Activated naive CD4-positive, alpha-beta T cell treated with anti-CD3 and anti-CD28 coated beads, Interleukin-2, amount 10 ng/mL, durations not matched to agents 7 days and 5 days (primary cell): ENCODE results near the gene NAV2.

Experiments used
- CTCF ChIA-PET: fragments of 350-600 bp; sonication (Branson Sonifier 250); formaldehyde crosslinking; loops from one replicate; lab custom pipeline; 2021; ENCODE audit warnings: antibody characterized with exemption; lab: Charles Lee
- DNase-seq: peaks from one replicate; pipeline ENCODE4 v3.0.0-alpha.2; 2020
- H3K27ac Mint-ChIP-seq: one replicate; pipeline ENCODE4 v1.8.0; 2021; ENCODE audit warnings: mild to moderate bottlenecking, moderate library complexity, mixed read lengths
- H3K27me3 Mint-ChIP-seq: one replicate; pipeline ENCODE4 v1.8.0; 2021; ENCODE audit warnings: mild to moderate bottlenecking, mixed read lengths
- H3K36me3 Mint-ChIP-seq: one replicate; pipeline ENCODE4 v1.8.0; 2021; ENCODE audit warnings: mixed read lengths
- H3K4me1 Mint-ChIP-seq: one replicate; pipeline ENCODE4 v1.8.0; 2021; ENCODE audit warnings: mixed read lengths
- H3K4me3 Mint-ChIP-seq: one replicate; pipeline ENCODE4 v1.8.0; 2021; ENCODE audit warnings: mild to moderate bottlenecking, moderate library complexity, mixed read lengths
- H3K9me3 Mint-ChIP-seq: one replicate; pipeline ENCODE4 v1.8.0; 2021; ENCODE audit warnings: mixed read lengths

Gene NAV2

DNA sequence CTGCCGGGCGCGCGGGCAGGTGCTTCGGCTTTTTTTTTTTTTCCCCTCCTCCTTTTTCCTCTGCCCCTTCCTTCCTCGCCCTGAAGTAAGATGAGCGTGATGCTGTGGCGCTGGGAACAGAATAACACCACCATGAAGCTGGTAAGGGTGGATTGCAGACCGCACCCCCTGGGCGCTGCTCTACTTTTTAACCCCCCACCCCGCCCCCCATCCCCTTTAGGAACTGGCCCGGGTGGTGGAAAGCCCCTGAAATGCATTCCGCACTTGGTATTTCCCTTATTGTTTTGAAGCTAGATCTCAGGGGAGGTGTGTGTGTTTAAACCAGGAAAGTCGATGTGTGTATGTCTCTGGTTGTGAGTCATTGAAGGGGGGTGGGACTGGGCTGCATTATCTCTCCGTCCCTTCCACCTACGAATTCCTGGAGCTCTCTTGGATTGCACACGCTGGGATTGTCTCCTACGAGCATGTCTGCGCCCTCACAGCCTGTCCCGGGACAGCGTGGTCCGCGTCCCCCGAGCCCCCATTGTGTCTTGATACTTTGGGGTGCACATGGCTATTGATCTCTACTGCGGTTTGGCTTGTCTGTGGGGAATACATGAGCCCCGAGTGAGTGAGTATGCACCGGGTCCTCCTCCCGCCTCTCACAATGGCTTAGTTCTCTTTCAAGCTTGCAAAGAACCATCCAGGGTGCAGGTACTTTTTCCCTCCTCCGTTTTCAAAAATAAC, 64.9 kb downstream of the NAV2 start:
- H3K4me3 Mint-ChIP-seq, result no peak overlapping the region
- H3K4me1 Mint-ChIP-seq, result peaks cover 4% of the 10 kb centered on the region
- no peak for DNase-seq
- H3K27ac Mint-ChIP-seq, result no peak overlapping the region
- CTCF ChIA-PET, result interaction anchor here (0.6 kb wide), 1 partner anchor 517 kb away, joined by 3 read pairs; no protein-coding TSS in a partner anchor
- H3K9me3 Mint-ChIP-seq, result no peaks in the 10 kb centered on the region
- H3K36me3 Mint-ChIP-seq, result peaks cover 3% of the 10 kb centered on the region
- H3K27me3 Mint-ChIP-seq, result peaks cover 65% of the 10 kb centered on the region

DNA sequence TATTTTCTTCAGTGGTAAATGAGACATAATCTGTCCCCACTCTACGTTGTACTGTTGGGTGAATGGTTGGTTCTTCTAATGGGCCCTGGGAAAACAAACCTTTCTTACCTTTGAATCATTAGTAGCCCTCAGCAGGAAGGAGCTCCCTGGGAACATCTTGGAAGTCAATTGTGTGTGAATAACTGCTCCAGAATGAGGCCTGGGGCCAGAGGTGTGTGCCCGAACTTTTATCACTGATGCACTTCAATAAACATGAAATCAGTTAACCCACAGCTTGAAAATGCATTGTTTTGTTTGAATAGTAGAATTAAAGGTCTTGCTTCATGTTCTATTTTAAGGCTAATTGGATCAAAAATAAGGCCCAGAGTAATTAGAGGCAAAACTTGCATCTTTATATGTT, 67.1 kb downstream of the NAV2 start:
- H3K27me3 Mint-ChIP-seq, result peaks cover 49% of the 10 kb centered on the region
- no peaks in the 10 kb centered on the region for H3K9me3 Mint-ChIP-seq
- H3K4me3 Mint-ChIP-seq, result no peak overlapping the region
- no peak overlapping the region for H3K27ac Mint-ChIP-seq
- CTCF ChIA-PET, result interaction anchor here (1.2 kb wide), 1 partner anchor 9 kb away, joined by 4 read pairs; no protein-coding TSS in a partner anchor
- DNase-seq, result no peak
- peaks cover 3% of the 10 kb centered on the region for H3K36me3 Mint-ChIP-seq
- H3K4me1 Mint-ChIP-seq, result peaks cover 4% of the 10 kb centered on the region

DNA sequence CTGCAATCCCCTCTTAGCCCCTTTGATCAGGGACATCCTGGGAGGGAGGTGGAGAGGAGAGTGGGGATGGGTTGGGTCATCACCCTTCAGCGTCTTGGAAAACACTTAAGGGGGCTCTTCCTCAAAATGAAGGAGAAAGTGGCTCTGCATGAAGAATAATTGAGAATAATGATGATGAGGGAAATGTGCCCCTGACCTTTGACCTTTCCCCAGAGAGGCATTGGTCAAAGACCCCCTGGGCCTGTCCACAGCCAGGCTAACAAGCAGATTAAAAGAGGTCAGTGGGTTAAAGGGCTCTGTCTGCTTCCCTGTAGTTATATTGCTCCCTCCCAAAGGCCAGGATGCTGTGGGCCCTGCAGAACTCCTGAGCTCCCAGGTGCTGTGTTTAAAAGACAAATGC, 68.7 kb downstream of the NAV2 start:
- peaks cover 35% of the 10 kb centered on the region for H3K27me3 Mint-ChIP-seq
- CTCF ChIA-PET, result no interaction called here
- H3K9me3 Mint-ChIP-seq, result no peaks in the 10 kb centered on the region

DNA sequence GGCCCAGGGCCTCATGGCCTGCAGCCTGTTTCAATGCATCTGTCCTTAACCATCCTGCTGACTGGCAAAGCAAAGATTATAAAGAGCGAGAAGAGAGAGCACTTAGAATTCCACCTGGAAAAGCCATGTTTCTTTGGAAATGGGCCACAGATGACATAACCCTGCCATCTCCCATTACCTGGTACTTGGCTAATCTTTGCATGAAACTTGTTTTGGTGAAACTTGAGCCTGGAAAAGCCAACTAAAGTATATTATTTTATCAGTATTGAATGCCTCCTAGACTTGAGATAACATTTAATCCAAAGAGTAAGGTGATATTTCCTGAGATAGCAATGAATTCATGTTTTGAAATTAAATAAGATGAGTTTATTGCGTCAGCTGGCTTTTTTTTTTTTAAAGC, 72.6 kb downstream of the NAV2 start:
- CTCF ChIA-PET, result no interaction called here

More for the DNA sequence above, 68.7 kb downstream of the NAV2 start:
- no peak overlapping the region for H3K27ac Mint-ChIP-seq
- H3K36me3 Mint-ChIP-seq, result peaks cover 3% of the 10 kb centered on the region
- DNase-seq, result no peak
- no peak overlapping the region for H3K4me3 Mint-ChIP-seq
- peaks cover 4% of the 10 kb centered on the region for H3K4me1 Mint-ChIP-seq

DNA sequence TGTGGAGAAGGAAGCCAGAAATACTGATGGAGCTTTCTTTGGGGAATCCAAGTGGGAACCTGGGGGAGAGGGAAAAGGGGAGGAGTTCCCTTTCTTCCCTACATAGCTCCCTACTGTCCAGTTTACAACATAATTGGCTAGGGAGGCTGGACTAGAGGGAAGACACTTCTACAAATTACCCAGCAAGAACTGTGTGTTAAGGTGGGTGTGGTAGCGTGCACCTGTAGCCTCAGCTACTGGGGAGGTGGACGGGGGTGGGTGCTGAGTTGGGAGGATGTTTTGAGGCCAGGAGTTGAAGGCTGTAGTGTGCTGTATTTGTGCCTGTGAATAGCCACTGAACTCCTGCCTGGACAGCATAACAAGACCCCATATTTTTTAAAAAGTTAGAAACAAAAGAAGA, 74.0 kb downstream of the NAV2 start:
- CTCF ChIA-PET, result interaction anchor here (0.7 kb wide), 1 partner anchor 13 kb away, joined by 3 read pairs; no protein-coding TSS in a partner anchor
- Mint-ChIP-seq H3K27me3 (peaks cover 5% of the 10 kb centered on the region), H3K27ac (no peak overlapping the region)

More for the DNA sequence above, 72.6 kb downstream of the NAV2 start:
- no peak overlapping the region for H3K4me3 Mint-ChIP-seq
- H3K36me3 Mint-ChIP-seq, result no peaks in the 10 kb centered on the region
- no peak for DNase-seq
- no peaks in the 10 kb centered on the region for H3K9me3 Mint-ChIP-seq
- peaks cover 8% of the 10 kb centered on the region for H3K27me3 Mint-ChIP-seq
- H3K4me1 Mint-ChIP-seq, result no peaks in the 10 kb centered on the region
- H3K27ac Mint-ChIP-seq, result no peak overlapping the region

DNA sequence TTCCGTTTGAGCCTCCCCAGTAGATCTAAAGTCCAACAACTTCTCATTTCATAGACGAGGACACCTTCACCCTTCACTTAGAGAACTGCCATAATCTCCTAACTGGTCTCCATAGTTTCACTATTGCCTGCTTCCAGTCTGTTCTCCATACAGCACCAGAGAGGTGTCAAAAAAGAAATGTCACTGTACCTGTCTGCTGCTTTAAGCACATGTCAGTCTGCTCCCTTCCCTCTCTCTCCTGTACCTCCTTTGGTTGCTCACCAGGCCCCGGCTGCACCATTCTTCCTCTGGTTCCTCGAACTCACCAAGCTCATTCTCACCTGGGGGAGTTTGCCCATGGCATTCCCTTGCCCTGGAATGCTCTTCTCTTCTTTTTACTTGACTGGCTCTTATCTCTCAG, 75.8 kb downstream of the NAV2 start:
- no peak overlapping the region for H3K27ac Mint-ChIP-seq
- no peaks in the 10 kb centered on the region for H3K4me1 Mint-ChIP-seq
- H3K9me3 Mint-ChIP-seq, result no peaks in the 10 kb centered on the region
- no peaks in the 10 kb centered on the region for H3K36me3 Mint-ChIP-seq
- no peak overlapping the region for H3K4me3 Mint-ChIP-seq
- CTCF ChIA-PET, result no interaction called here
- DNase-seq, result no peak
- H3K27me3 Mint-ChIP-seq, result peaks cover 5% of the 10 kb centered on the region

More for the DNA sequence above, 74.0 kb downstream of the NAV2 start:
- no peaks in the 10 kb centered on the region for H3K9me3 Mint-ChIP-seq
- no peak for DNase-seq
- H3K4me1 Mint-ChIP-seq, result no peaks in the 10 kb centered on the region
- no peaks in the 10 kb centered on the region for H3K36me3 Mint-ChIP-seq
- no peak overlapping the region for H3K4me3 Mint-ChIP-seq

DNA sequence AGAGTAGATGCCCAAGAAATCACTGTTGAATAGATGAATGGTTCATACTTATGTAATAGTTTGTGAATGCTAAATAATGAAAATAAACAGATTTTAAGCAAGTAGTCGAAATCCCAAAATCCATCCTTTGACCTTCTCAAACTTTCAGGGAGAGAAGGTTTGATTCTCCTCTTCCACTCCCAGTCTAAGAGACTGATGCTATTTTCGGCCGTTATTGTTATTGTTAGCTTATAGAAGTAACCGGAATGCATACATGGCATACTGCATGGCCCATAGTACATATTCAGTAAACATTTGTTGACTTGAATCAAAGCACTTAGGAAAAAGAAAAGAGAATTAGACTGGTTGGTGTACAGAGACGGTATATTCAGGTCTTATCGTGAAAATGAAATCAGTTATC, 76.6 kb downstream of the NAV2 start:
- Mint-ChIP-seq H3K27me3 (peaks cover 5% of the 10 kb centered on the region), H3K9me3 (no peaks in the 10 kb centered on the region), H3K4me1 (no peaks in the 10 kb centered on the region), H3K4me3 (no peak overlapping the region), H3K36me3 (no peaks in the 10 kb centered on the region), H3K27ac (no peak overlapping the region)
- CTCF ChIA-PET, result no interaction called here
- DNase-seq, result no peak

DNA sequence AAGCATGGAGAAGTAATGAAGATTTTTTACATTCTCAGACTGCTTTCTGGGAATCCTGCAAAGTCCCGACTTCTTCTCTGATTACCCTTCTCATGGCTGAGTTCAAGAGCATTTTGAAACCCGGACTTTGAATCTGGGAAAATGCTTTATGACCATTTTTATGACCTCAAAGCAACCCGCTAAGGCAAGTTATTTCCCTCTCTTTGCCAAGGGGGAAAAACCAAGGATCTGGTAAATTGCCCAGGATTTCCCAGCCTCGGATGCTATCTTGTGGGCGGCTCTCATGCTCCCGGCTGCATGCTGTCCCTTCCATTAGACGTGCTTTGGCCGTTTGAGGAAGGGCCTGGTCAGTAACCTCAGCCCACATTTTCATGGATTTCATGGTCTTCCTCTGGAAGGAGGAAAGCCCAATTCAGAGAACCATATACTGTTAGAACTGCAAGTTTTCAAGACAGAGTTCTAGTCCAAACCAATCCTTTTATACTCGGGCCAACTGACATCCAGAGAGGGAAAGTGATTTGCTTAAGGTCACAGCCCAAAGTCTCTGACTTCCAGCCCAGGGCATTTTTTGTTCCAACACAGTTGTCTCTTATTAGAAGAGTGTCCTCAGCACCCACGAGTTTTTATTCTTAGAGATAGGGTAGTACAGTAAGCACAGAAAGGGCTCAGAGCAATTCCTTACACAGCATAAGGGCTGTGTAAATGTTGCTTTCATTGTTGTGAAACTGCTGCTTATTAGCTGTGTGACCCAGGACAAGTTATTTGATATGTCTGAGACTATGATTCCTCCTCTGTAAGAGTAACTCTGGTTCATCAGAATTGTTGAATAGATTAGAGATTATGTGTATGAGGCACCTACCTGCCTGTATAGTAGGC, 77.4 kb downstream of the NAV2 start:
- Mint-ChIP-seq H3K4me3 (no peak overlapping the region), H3K27me3 (peaks cover 5% of the 10 kb centered on the region), H3K4me1 (no peaks in the 10 kb centered on the region), H3K27ac (no peak overlapping the region), H3K36me3 (no peaks in the 10 kb centered on the region), H3K9me3 (no peaks in the 10 kb centered on the region)
- DNase-seq, result no peak
- CTCF ChIA-PET, result no interaction called here

DNA sequence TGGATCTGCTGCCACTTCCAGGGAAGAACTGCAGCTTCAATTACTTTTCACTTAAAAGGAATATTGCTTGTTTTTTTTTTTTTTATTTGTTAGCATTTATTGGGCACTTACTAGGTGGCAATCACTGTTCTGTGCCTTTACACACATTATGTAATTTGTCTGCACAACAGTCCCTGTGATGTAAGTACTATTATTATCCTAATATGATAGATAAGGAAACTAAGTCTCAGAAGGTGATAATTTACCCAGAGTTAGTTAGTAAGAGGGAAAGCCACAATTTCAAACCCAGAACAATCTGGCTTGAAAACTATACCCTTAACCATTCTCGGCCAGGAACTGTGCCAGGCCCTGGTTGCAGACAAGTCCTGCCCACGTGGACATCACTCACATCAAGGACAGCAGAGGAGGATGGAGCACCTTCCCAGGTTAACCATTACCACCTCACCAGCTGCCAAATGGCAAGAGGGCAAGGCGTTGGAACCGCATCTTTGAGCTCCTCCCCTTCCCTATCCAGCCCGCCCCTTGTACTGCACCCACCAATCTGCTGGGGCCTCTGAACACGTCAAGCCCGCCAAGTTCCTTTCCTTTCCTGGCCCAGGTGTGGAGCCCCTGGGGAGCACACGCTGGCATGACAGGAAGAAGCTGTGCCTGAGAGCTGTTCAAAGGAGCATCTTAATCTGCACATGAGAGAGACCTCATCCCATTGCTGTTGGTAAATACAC, 78.4 kb downstream of the NAV2 start:
- Mint-ChIP-seq H3K36me3 (no peaks in the 10 kb centered on the region), H3K9me3 (no peaks in the 10 kb centered on the region), H3K27me3 (peaks cover 5% of the 10 kb centered on the region), H3K4me1 (no peaks in the 10 kb centered on the region), H3K4me3 (no peak overlapping the region), H3K27ac (no peak overlapping the region)
- no peak for DNase-seq
- CTCF ChIA-PET, result interaction anchor here (0.9 kb wide), 1 partner anchor 340 kb away, joined by 3 read pairs; no protein-coding TSS in a partner anchor

DNA sequence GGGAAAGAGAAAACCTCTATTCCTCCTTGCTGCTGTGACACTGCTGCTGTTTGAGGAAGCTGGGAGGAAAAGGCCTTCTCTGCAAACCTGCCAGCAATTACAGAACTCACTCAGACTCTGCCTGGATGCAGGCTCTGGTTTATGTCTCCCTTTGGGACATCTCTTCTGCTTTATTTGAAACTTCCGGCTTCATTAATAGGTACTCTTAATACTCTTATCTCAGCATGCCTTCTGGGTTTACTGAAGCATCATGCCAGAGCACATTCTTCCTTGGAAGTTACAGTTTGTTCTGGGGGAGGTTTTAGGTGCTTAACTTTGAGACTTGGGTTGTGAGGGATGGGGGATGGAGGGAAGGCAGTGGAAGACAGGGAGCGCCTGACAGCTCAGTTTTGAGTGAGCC, 79.9 kb downstream of the NAV2 start:
- DNase-seq, result no peak
- CTCF ChIA-PET, result no interaction called here
- Mint-ChIP-seq H3K4me1 (no peaks in the 10 kb centered on the region), H3K9me3 (no peaks in the 10 kb centered on the region), H3K27ac (no peak overlapping the region), H3K36me3 (no peaks in the 10 kb centered on the region), H3K27me3 (peaks cover 6% of the 10 kb centered on the region), H3K4me3 (no peak overlapping the region)

DNA sequence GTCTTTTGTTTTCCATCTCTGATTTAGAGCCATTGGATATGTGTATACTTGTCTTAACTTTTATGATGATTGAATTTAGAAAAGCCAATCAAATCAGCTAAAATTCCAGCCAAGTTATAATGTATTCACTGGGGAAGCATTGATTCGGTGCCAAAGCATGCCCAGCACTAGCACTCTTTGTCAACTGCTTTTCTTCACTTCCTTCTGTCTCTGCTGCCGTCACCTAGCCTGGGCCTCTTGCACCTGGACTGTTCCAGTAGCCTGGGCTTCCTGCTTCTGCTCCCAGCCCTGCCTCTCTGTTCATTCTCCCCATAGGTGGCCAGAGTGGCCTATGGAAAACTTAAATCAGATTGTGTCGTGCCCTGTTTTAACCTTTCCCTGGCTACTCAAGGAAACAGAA, 80.7 kb downstream of the NAV2 start:
- CTCF ChIA-PET, result no interaction called here
- no peak overlapping the region for H3K4me3 Mint-ChIP-seq
- no peaks in the 10 kb centered on the region for H3K4me1 Mint-ChIP-seq
- H3K36me3 Mint-ChIP-seq, result no peaks in the 10 kb centered on the region
- H3K27me3 Mint-ChIP-seq, result peaks cover 13% of the 10 kb centered on the region
- no peak for DNase-seq
- H3K9me3 Mint-ChIP-seq, result no peaks in the 10 kb centered on the region
- H3K27ac Mint-ChIP-seq, result no peak overlapping the region

DNA sequence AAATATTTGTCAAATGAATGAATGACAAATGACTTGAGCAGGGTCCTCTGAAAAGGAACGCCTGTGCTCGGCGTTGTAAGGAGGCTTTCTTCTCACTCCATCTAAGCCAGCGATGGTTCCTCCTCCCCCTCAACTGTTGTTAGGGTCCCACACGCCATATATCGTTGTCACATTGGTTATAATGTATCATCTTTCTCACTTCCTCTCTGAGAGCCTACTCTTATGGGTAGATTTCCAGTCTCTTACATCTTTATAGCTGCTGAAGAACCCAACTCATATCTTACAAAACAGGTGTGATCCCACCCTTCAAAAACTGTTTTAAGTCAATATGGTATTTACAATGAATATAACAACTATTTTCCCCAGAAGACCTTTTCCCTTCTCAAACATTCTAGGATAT, 81.5 kb downstream of the NAV2 start:
- no peak overlapping the region for H3K27ac Mint-ChIP-seq
- H3K36me3 Mint-ChIP-seq, result no peaks in the 10 kb centered on the region
- H3K27me3 Mint-ChIP-seq, result peaks cover 9% of the 10 kb centered on the region
- no peaks in the 10 kb centered on the region for H3K4me1 Mint-ChIP-seq
- CTCF ChIA-PET, result no interaction called here
- H3K4me3 Mint-ChIP-seq, result no peak overlapping the region
- H3K9me3 Mint-ChIP-seq, result no peaks in the 10 kb centered on the region
- DNase-seq, result no peak

DNA sequence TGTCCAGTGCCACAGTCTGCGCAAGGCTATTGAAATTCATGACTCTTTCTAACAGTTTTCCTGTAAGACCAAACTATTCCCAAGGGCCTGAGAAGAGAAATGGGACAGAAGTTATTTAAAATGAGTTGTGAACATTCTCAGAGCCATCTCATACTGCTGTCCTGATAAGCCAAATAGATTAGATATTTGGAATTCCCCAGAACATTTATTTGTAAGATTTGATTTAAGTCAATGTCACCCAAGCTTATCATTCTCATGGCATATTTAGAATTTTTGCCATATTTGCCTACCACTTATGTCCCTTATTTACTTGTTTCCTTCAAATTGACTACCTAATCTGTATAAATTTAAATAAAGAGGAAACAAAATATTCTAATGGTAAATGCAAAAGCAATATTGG, 82.4 kb downstream of the NAV2 start:
- no peak overlapping the region for H3K27ac Mint-ChIP-seq
- no peaks in the 10 kb centered on the region for H3K9me3 Mint-ChIP-seq
- H3K36me3 Mint-ChIP-seq, result no peaks in the 10 kb centered on the region
- DNase-seq, result no peak
- peaks cover 11% of the 10 kb centered on the region for H3K27me3 Mint-ChIP-seq
- CTCF ChIA-PET, result no interaction called here
- H3K4me3 Mint-ChIP-seq, result no peak overlapping the region
- no peaks in the 10 kb centered on the region for H3K4me1 Mint-ChIP-seq

DNA sequence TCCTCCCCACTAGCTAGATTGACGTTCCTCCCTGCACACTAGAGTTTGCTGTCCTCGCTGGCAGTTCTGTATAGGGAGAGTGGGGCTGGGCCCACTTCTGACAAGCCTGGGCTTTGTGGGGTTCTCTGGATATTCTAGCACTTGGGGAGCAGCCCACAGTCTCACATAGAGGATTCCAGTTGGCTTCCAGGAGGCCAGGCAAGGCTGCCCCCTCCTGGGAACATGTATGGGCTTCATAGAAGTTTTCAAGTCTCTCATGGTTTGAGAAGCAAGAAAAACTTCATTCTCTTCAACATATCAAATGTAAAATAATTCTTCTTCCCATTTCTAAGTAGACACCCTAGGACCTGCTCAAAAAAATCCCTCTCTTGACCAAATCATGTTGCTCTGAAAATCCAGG, 87.5 kb downstream of the NAV2 start:
- H3K4me1 Mint-ChIP-seq, result no peaks in the 10 kb centered on the region
- no peak overlapping the region for H3K4me3 Mint-ChIP-seq
- CTCF ChIA-PET, result no interaction called here
- H3K36me3 Mint-ChIP-seq, result no peaks in the 10 kb centered on the region
- DNase-seq, result no peak
- H3K9me3 Mint-ChIP-seq, result no peaks in the 10 kb centered on the region
- peaks cover 20% of the 10 kb centered on the region for H3K27me3 Mint-ChIP-seq
- peak overlapping the region; percentile 39 for H3K27ac Mint-ChIP-seq
